ENCODE results near the gene USP40.

The USP40 gene

GRCh38 chr2:233556881-233557736, 9.5 kb downstream of the USP40 start:
- no peak for DNase-seq

DNA sequence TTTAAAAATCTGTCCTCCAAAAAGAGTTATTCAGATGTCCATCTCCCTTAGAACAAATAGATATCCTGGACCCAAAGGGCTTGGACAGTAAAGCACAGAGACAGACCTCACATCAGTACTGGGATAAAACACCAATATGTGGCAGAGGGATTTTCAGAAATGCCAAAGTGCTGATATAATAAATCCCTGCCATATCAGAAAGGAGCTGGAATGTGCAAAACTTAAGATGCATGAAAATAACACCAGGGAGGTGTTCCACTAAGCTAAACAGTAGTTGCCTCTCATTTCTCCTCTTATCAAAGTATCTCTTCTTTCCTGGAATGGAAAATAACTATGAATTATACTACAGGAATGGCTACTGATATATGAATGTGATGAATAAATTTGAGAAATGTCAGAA, 13.2 kb downstream of the USP40 start:
- no peak for DNase-seq

DNA sequence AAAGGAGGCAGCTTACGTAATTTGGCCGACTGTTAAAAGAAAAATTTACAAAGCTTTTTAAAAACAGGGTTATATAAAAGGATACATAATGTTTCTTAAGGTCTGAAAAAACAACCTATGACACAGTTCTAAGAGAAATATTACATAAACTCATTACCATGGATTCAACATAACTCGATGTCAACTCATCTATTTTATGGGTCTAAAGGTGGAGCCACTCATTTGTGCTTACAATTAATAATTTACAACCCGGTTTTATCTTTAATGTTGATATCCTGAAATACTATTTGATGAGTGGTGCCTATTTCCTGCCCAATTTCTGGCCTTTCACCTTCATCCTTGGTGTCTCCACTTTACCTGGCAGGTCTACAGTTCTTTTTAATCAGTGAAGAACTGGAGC, 15.1 kb downstream of the USP40 start:
- no peak for DNase-seq

DNA sequence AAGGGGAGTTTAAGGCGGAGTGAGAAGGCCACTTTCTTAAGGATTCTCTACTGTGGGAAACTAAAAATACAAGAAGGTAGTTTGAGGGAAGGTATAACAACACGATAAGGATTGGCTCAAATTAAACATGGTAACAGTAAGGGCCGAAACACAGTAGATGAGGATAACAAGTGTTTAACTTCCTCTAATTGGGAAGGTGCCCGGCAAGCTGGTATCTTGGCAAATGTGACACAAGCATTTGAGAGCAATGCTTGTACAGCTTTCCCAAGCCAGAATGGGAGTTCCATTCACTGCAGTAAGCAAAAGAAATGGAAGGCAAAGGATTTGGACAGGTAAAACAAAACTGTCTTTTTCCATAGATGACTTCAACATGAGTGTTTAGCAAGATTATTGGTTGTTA, 19.8 kb downstream of the USP40 start:
- DNase-seq, result no peak

GRCh38 chr2:233546101-233546500, 20.5 kb downstream of the USP40 start:
- DNase-seq, result no peak

- no peak for DNase-seq
Observed at GRCh38 chr2:233544200-233544610, 22.4 kb downstream of the USP40 start.

- DNase-seq, result no peak
Observed at GRCh38 chr2:233542507-233542906, 24.1 kb downstream of the USP40 start.

GRCh38 chr2:233538741-233539140, 27.8 kb downstream of the USP40 start:
- DNase-seq, result no peak

DNA sequence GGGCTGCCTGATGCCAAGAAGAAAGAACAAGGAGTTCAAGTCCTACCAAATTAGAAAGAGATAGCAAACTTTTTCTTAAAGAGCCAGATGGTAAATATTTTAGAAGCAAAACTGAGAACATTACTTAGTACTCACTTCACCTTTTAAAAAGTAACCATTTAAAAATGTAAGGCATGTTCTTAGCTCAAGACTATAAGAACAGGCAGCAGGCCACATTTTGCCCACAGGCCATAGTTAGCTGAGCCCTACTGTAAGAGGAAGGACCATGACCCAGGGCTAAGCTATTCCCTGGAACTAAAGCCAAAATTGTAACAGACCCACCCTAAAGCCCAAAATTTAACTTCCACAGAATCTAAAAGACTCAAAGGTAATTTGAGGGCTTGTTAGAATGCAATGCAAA, 31.3 kb downstream of the USP40 start:
- DNase-seq, result no peak

DNA sequence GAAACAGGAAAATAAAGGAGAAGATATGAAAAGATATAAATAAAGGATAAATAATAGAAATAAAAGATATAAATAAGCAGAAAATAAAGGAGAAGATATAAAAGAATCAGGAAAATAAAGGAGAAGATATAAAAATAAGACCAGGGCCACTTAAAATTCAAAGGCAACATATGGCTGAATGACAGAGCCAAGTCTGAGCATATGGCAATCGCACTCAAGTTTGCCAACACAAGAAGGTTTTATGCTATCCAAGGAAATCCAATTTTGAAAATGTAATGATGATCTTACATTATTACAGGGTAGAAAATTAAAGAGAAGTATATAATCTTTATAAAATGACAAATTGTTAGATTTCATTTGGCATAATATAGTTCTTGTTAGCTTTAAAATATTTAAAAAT, 33.6 kb downstream of the USP40 start:
- no peak for DNase-seq

DNA sequence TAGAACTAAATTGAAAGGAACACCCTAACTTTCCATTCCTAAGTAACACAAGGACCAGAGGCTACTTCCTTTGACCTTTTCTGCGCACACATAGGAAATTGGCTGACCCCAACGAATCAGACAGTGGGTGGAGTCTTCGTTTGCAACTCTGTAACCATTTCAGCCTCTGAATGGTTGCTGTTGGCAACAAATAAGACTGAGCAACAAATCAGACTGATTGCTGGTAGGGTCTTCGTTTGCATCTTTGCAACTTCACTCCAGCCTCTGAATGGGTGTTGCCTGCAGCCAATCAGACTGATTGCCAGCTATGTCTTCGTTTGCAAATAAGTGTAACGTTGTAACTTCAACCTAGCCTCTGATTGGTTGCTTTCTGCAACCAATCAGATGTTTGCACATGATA, 34.6 kb downstream of the USP40 start:
- no peak for DNase-seq

GRCh38 chr2:233530381-233530780, 36.2 kb downstream of the USP40 start:
- no peak for DNase-seq

- DNase-seq, result no peak
Observed at GRCh38 chr2:233528182-233528581, 38.4 kb downstream of the USP40 start.

DNA sequence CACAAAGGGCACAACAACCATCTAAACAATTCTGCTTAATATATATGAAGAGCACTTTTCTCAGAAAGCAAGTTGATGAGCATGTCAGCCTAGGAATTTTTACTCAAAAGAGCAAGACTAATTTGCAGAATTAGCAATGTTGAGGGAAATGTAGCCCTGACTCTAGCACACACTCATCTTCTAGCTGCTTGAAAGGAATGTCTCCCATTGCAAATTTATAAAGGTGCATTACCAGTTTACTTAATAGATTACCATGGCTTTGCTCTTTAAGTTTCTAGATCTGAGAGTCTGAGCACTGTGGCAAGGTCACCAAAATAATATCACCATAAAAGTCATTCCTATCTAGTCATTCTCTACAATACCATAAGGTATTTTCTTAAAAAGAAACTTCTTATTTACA, 40.8 kb downstream of the USP40 start:
- DNase-seq, result no peak

DNA sequence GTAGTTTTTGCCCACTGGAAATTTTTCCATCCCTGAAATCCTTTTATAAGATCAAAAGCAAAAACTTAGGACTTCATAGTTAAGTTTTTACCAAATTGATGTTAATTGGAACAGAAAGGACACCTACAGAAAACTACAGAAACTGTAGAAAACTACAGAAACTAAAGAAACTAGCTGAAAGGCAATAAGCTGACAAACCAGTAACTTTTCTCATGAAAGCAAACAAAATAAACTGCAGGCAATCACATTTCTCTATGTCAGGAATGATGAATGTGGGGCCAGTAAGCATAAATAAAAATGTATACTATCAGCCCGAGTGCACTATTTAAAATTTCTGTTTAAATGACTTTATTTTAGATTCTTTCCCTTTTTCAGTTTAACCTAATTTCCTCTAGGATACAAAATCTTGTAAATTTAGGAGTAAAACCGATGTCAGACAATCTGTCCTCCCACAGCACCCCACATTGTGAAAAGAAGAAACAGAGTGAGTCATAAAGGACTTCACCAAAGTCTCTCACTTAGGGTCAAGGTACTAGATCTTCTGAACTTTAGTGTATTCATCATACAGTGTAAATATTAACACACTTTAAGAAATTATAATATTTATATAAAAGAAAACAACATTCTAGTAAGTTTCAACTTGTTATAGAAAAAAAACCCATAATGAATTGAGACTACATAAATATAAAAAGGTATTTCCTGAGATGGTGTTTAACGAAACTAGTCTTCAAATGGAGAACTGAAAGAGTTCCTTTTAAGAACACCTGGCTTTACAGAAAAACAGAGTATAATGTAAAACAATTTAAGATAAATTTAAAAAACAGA, 46.6 kb downstream of the USP40 start:
- no peak for DNase-seq

- no peak for DNase-seq
Observed at GRCh38 chr2:233513953-233514655, 52.5 kb downstream of the USP40 start.

GRCh38 chr2:233503947-233504637, 62.5 kb downstream of the USP40 start:
- DNase-seq, result no peak

GRCh38 chr2:233503481-233503880, 63.1 kb downstream of the USP40 start:
- no peak for DNase-seq

- no peak for DNase-seq
Observed at GRCh38 chr2:233501198-233502076, 65.1 kb downstream of the USP40 start.

- no peak for DNase-seq
Observed at GRCh38 chr2:233499928-233500327, 66.7 kb downstream of the USP40 start.

GRCh38 chr2:233498126-233498525, 68.5 kb downstream of the USP40 start:
- no peak for DNase-seq

- no peak for DNase-seq
Observed at GRCh38 chr2:233497692-233498091, 68.9 kb downstream of the USP40 start.
